ENCODE data around the gene REXO1. TPM values are rescaled to one million over a fixed set of nuclear protein-coding genes. Genes with fewer than 3 reads are reported as not detected.

REXO1 gene
- total and polyA plus RNA-seq, 9 of the 15 experiments (the other 6 are each of a cell fraction or from before 2014, with no cell fraction given): 0.04 to 63.3 (median 15.8) TPM

DNA sequence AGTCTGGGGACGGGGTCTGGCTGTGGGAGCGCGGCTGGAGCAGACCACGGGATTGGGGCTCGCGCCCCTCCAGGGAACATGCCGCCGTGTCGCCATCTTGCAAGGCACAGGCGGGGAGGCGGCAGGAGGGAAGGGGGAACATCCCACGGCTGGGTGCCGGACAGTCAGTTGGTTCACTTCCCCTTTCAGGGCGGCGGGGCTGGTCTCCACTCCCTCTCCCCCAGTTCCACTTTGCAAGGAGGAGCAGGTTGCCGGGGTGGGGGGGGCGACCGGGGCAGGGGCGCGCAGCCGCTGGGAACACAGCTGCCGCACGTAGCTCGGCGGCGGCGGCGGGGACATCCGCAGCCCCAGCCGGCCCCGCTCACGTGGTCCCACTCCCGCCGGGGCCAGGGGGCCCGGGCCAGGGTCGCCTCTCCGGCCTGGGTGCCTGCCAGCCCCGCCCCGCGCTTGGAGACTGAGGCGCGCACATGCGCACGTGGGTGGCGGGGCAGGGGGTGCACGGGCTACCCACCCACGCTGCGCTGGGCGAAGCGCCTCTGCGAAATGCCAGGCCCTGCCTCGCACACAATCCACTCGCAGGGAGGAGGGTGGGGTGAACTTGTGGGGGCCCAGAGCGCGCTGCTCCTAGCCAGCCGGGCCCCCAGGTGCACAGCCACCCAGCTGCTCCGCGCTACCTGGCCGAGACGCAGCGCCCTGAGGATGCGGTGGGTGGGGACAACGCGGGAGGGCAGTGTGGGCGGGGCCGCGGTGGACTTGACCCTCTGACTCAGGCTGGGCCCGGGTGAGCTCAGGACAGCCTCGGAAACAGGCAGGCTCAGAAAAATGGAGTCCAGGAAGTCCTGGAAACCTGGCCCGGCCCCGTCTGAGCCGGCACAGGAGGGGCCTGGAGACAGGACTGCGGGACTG, 8.7 kb upstream of the REXO1 start (continued):
- TF ChIP-seq, protein P1, sequence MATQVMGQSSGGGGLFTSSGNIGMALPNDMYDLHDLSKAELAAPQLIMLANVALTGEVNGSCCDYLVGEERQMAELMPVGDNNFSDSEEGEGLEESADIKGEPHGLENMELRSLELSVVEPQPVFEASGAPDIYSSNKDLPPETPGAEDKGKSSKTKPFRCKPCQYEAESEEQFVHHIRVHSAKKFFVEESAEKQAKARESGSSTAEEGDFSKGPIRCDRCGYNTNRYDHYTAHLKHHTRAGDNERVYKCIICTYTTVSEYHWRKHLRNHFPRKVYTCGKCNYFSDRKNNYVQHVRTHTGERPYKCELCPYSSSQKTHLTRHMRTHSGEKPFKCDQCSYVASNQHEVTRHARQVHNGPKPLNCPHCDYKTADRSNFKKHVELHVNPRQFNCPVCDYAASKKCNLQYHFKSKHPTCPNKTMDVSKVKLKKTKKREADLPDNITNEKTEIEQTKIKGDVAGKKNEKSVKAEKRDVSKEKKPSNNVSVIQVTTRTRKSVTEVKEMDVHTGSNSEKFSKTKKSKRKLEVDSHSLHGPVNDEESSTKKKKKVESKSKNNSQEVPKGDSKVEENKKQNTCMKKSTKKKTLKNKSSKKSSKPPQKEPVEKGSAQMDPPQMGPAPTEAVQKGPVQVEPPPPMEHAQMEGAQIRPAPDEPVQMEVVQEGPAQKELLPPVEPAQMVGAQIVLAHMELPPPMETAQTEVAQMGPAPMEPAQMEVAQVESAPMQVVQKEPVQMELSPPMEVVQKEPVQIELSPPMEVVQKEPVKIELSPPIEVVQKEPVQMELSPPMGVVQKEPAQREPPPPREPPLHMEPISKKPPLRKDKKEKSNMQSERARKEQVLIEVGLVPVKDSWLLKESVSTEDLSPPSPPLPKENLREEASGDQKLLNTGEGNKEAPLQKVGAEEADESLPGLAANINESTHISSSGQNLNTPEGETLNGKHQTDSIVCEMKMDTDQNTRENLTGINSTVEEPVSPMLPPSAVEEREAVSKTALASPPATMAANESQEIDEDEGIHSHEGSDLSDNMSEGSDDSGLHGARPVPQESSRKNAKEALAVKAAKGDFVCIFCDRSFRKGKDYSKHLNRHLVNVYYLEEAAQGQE (IDR thresholded peaks at IDR 0.05; ENCODE audit: borderline replicate concordance): no peak
- TF ChIP-seq, protein P1 (CRISPR knock-in tag; IDR thresholded peaks at IDR 0.05; ENCODE audit: low read depth): 0 out of 2 replicates have a peak, but pooled peaks have one; percentile 45
- peak; percentile 63; the same call in 1 of the 2 replicates for TF ChIP-seq PHF8 (IDR thresholded peaks at IDR 0.05; ENCODE audit: borderline replicate concordance, low read length)
- TF ChIP-seq, protein P2, sequence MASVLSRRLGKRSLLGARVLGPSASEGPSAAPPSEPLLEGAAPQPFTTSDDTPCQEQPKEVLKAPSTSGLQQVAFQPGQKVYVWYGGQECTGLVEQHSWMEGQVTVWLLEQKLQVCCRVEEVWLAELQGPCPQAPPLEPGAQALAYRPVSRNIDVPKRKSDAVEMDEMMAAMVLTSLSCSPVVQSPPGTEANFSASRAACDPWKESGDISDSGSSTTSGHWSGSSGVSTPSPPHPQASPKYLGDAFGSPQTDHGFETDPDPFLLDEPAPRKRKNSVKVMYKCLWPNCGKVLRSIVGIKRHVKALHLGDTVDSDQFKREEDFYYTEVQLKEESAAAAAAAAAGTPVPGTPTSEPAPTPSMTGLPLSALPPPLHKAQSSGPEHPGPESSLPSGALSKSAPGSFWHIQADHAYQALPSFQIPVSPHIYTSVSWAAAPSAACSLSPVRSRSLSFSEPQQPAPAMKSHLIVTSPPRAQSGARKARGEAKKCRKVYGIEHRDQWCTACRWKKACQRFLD (CRISPR knock-in tag; IDR thresholded peaks at IDR 0.05): peak; percentile 21; the same call in 1 of the 2 replicates
- TF ChIP-seq, protein P3, sequence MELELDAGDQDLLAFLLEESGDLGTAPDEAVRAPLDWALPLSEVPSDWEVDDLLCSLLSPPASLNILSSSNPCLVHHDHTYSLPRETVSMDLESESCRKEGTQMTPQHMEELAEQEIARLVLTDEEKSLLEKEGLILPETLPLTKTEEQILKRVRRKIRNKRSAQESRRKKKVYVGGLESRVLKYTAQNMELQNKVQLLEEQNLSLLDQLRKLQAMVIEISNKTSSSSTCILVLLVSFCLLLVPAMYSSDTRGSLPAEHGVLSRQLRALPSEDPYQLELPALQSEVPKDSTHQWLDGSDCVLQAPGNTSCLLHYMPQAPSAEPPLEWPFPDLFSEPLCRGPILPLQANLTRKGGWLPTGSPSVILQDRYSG (tag; conservative IDR thresholded peaks at IDR 0.05; ENCODE audit: low read depth): no peak
- no peak for TF ChIP-seq DDX20 (tag; IDR thresholded peaks at IDR 0.05; ENCODE audit: low read depth)
- TF ChIP-seq FOSL1 (tag; conservative IDR thresholded peaks at IDR 0.05): peak; percentile 83
- TF ChIP-seq, protein P4, sequence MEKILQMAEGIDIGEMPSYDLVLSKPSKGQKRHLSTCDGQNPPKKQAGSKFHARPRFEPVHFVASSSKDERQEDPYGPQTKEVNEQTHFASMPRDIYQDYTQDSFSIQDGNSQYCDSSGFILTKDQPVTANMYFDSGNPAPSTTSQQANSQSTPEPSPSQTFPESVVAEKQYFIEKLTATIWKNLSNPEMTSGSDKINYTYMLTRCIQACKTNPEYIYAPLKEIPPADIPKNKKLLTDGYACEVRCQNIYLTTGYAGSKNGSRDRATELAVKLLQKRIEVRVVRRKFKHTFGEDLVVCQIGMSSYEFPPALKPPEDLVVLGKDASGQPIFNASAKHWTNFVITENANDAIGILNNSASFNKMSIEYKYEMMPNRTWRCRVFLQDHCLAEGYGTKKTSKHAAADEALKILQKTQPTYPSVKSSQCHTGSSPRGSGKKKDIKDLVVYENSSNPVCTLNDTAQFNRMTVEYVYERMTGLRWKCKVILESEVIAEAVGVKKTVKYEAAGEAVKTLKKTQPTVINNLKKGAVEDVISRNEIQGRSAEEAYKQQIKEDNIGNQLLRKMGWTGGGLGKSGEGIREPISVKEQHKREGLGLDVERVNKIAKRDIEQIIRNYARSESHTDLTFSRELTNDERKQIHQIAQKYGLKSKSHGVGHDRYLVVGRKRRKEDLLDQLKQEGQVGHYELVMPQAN (IDR thresholded peaks at IDR 0.05; ENCODE audit: borderline replicate concordance): peak; percentile 81

Data from K562 (cell line).